Activated CD8-positive, alpha-beta memory T cell treated with anti-CD3 and anti-CD28 coated beads, Interleukin-2, amount 50 U/mL, for 48 hours (primary cell): ENCODE results near the gene ATRN.
"Not testable (repeated sequence)": the region's sequence is repeated elsewhere in the genome, so short reads cannot be mapped to it uniquely, and the experiment has no call there.

Experiments used
- DNase-seq: peaks from one replicate; pipeline ENCODE4 v3.0.0-alpha.2; 2020

ATRN gene

GRCh38 chr20:3576363-3576762, 105.5 kb downstream of the ATRN start:
- no peak for DNase-seq

- no peak for DNase-seq
These were observed 106.5 kb downstream of the ATRN start for GRCh38 chr20:3577366-3577765.

GRCh38 chr20:3580412-3580811, 109.6 kb downstream of the ATRN start:
- no peak for DNase-seq

GRCh38 chr20:3583765-3584164, 112.9 kb downstream of the ATRN start:
- no peak for DNase-seq

- no peak for DNase-seq
These were observed 115.3 kb downstream of the ATRN start for GRCh38 chr20:3586093-3586492.

GRCh38 chr20:3590164-3590563, 119.3 kb downstream of the ATRN start:
- no peak for DNase-seq

- no peak for DNase-seq
These were observed 122.1 kb downstream of the ATRN start for GRCh38 chr20:3592931-3593330.

GRCh38 chr20:3595541-3595940, 124.7 kb downstream of the ATRN start:
- DNase-seq: no peak

GRCh38 chr20:3603108-3603507, 132.3 kb downstream of the ATRN start:
- DNase-seq: no peak

GRCh38 chr20:3605386-3605886, 134.6 kb downstream of the ATRN start:
- DNase-seq: not testable (repeated sequence)

- no peak for DNase-seq
These were observed 135.2 kb downstream of the ATRN start for GRCh38 chr20:3606021-3606420.

GRCh38 chr20:3611901-3612300, 141.1 kb downstream of the ATRN start:
- DNase-seq: no peak

GRCh38 chr20:3612795-3613572, 142.2 kb downstream of the ATRN start:
- DNase-seq: no peak

- no peak for DNase-seq
These were observed 143.1 kb downstream of the ATRN start for GRCh38 chr20:3613821-3614440.

- DNase-seq: no peak
These were observed 143.6 kb downstream of the ATRN start for GRCh38 chr20:3614466-3614865.

- DNase-seq: not testable (repeated sequence)
These were observed 144.5 kb downstream of the ATRN start for GRCh38 chr20:3615171-3615840.

- no peak for DNase-seq
These were observed 145.4 kb downstream of the ATRN start for GRCh38 chr20:3616250-3616649.

- DNase-seq: no peak
These were observed 150.3 kb downstream of the ATRN start for GRCh38 chr20:3621111-3621510.

- DNase-seq: no peak
These were observed 151.6 kb downstream of the ATRN start for GRCh38 chr20:3622406-3622805.

- DNase-seq: no peak
These were observed 156.7 kb downstream of the ATRN start for GRCh38 chr20:3627476-3627875.

GRCh38 chr20:3628502-3629314, 157.9 kb downstream of the ATRN start:
- DNase-seq: no peak

- DNase-seq: no peak
These were observed 159.1 kb downstream of the ATRN start for GRCh38 chr20:3629893-3630292.

- DNase-seq: no peak
These were observed 159.6 kb downstream of the ATRN start for GRCh38 chr20:3630429-3630828.
